ENCODE measurements around the gene INPP5E.

GRCh38 chr9:136429683-136430491 lies 9.8 kb downstream of the INPP5E start:
- no peak for TF ChIP-seq PBX3 (IDR thresholded peaks at IDR 0.05)
- TF ChIP-seq CTCF (IDR thresholded peaks at IDR 0.05): no peak
- no peak for TF ChIP-seq GATA3 (IDR thresholded peaks at IDR 0.05; ENCODE audit: borderline replicate concordance)
- no peak for TF ChIP-seq MAFK (IDR thresholded peaks at IDR 0.05; ENCODE audit: partially characterized antibody)
- TF ChIP-seq CEBPB (IDR thresholded peaks at IDR 0.05): no peak
- TF ChIP-seq POLR2A (IDR thresholded peaks at IDR 0.05; ENCODE audit: low read length): no peak
- no peak for TF ChIP-seq USF2 (IDR thresholded peaks at IDR 0.05)
- no peak for TF ChIP-seq KDM1A (IDR thresholded peaks at IDR 0.05; ENCODE audit: low read depth)
- TF ChIP-seq JUN (IDR thresholded peaks at IDR 0.05): no peak
- TF ChIP-seq ZFP36 (IDR thresholded peaks at IDR 0.05; ENCODE audit: borderline replicate concordance, partially characterized antibody): no peak
